ENCODE measurements around the gene TSPO2.
"Not testable (repeated sequence)": the region's sequence is repeated elsewhere in the genome, so short reads cannot be mapped to it uniquely, and the experiment has no call there.

Gene TSPO2

DNA sequence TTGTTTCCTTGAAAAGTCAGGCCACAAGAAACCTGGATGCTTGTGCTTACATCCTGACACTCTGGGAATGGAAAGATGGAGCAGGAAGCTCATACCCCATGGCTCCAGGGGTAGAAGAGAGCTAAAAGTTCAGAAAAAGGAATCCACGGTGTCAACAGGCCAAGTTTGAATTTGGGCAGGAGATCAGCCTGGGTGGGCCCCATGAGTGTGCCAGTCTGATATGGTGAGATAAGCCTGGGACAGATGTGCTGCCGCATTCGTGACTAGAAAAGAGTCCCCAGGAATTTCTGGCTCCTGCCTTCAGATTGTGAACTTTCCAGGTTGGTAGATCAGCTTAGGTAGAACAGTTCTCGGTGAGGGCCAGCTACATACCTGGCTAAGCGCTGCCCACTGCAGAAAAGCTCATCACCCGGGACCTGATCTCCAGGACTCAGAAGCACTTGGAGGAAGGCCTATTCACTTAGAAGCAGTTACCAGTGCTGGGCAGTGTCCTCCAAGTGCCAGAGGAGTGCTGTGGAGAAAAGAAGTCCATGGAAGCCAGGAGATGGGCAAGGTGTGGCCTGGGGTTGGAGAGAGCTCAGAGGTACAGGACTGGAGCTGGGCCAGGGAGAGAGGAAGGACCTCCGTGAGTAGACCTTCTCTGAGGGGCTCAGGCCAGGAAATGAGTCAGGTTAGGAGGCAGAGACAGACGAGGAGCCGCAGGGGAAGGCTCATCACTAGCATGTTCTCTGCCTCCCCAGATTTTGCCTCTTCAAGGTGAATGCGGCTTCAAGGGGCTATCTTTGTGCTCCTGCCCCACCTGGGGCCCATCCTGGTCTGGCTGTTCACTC is at the start of gene TSPO2:
TSS of gene TSPO2 (plus strand) at position 242 of the 830 bp plus-strand sequence. CDS start at position 761, 519 bp downstream.
- peaks cover 18% of the 10 kb centered on the region for H3K4me1 ChIP-seq (ENCODE audit: control insufficient read depth, insufficient read depth, low read length)
- H3K27ac ChIP-seq (ENCODE audit: low read depth, low read length) = no peak within 1 kb of the TSS

GRCh38 chr6:40992746-40993145 is 49.5 kb upstream of the TSPO2 start:
- Histone ChIP-seq H3K4me1 (ENCODE audit: control insufficient read depth, insufficient read depth, low read length) (peaks cover 24% of the 10 kb centered on the region), H3K27ac (ENCODE audit: low read depth, low read length) (no peak overlapping the region), H3K9ac (ENCODE audit: low read length) (no peak overlapping the region), H3K4me3 (ENCODE audit: low read depth, low read length) (no peak overlapping the region), H3K36me3 (ENCODE audit: control insufficient read depth, insufficient read depth, low read length) (no peaks in the 10 kb centered on the region), H3K9me3 (ENCODE audit: control insufficient read depth, insufficient read depth, low read depth, low read length) (no peaks in the 10 kb centered on the region), H3K27me3 (ENCODE audit: control insufficient read depth, insufficient read depth, low read length) (no peaks in the 10 kb centered on the region)

More for the DNA sequence above, at the start of gene TSPO2:
- Histone ChIP-seq H3K9me3 (ENCODE audit: control insufficient read depth, insufficient read depth, low read depth, low read length) (no peaks in the 10 kb centered on the region), H3K4me3 (ENCODE audit: low read depth, low read length) (no peak within 1 kb of the TSS), H3K36me3 (ENCODE audit: control insufficient read depth, insufficient read depth, low read length) (no peaks in the 10 kb centered on the region), H3K27me3 (ENCODE audit: control insufficient read depth, insufficient read depth, low read length) (no peaks in the 10 kb centered on the region), H3K9ac (ENCODE audit: low read length) (no peak within 1 kb of the TSS)

DNA sequence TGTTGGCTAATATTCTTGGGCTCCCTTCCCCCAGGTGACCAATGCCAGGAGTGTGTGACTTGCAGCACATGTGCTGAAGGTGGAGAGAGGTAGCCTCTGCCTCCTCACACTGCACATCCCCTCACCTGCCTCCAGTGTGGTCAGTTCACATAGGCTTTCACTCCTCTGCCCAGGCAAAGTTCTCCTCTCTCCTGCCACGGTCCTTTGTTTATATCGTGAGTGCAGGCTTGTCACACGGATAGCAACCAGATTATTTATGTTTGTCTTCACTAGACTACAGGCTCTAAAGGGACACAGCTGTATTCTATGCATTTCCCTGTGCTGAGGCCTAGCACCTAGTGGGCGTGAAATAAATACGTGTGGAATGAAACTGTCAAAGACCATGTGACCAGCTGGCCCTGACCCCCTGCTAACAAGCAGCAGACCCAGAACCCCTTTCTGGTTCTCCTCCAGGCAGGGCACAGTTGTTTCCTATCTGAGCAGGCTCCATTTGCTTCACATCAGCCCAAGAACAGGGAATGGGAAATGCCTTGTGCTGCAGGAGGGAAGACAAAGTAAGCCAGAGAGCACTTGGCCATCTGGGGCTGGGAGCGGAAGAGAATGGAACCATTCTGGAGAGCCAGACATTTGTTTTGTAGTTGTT is 45.6 kb upstream of the TSPO2 start:
- H3K4me1 ChIP-seq (ENCODE audit: control insufficient read depth, insufficient read depth, low read length) = peaks cover 52% of the 10 kb centered on the region
- H3K36me3 ChIP-seq (ENCODE audit: control insufficient read depth, insufficient read depth, low read length) = no peaks in the 10 kb centered on the region
- no peaks in the 10 kb centered on the region for H3K9me3 ChIP-seq (ENCODE audit: control insufficient read depth, insufficient read depth, low read depth, low read length)
- H3K9ac ChIP-seq (ENCODE audit: low read length) = peak overlapping the region; percentile 91
- peak overlapping the region; percentile 99 for H3K27ac ChIP-seq (ENCODE audit: low read depth, low read length)
- peak overlapping the region; percentile 34 for H3K4me3 ChIP-seq (ENCODE audit: low read depth, low read length)
- H3K27me3 ChIP-seq (ENCODE audit: control insufficient read depth, insufficient read depth, low read length) = no peaks in the 10 kb centered on the region

GRCh38 chr6:40997234-40997957 is 44.9 kb upstream of the TSPO2 start:
- Histone ChIP-seq H3K4me3 (ENCODE audit: low read depth, low read length) (peak overlapping the region; percentile 34), H3K36me3 (ENCODE audit: control insufficient read depth, insufficient read depth, low read length) (no peaks in the 10 kb centered on the region), H3K9me3 (ENCODE audit: control insufficient read depth, insufficient read depth, low read depth, low read length) (no peaks in the 10 kb centered on the region), H3K9ac (ENCODE audit: low read length) (peak overlapping the region; percentile 91), H3K4me1 (ENCODE audit: control insufficient read depth, insufficient read depth, low read length) (peaks cover 53% of the 10 kb centered on the region), H3K27ac (ENCODE audit: low read depth, low read length) (peak overlapping the region; percentile 99), H3K27me3 (ENCODE audit: control insufficient read depth, insufficient read depth, low read length) (no peaks in the 10 kb centered on the region)

GRCh38 chr6:40998661-40999060 is 43.6 kb upstream of the TSPO2 start:
- Histone ChIP-seq H3K9ac (ENCODE audit: low read length) (no peak overlapping the region), H3K9me3 (ENCODE audit: control insufficient read depth, insufficient read depth, low read depth, low read length) (no peaks in the 10 kb centered on the region), H3K27ac (ENCODE audit: low read depth, low read length) (peak overlapping the region; percentile 99; the same call in 1 of the 2 replicates), H3K27me3 (ENCODE audit: control insufficient read depth, insufficient read depth, low read length) (no peaks in the 10 kb centered on the region), H3K4me1 (ENCODE audit: control insufficient read depth, insufficient read depth, low read length) (peaks cover 56% of the 10 kb centered on the region), H3K4me3 (ENCODE audit: low read depth, low read length) (no peak overlapping the region), H3K36me3 (ENCODE audit: control insufficient read depth, insufficient read depth, low read length) (no peaks in the 10 kb centered on the region)

GRCh38 chr6:40999569-40999968 is 42.7 kb upstream of the TSPO2 start:
- no peak overlapping the region for H3K27ac ChIP-seq (ENCODE audit: low read depth, low read length)
- H3K9me3 ChIP-seq (ENCODE audit: control insufficient read depth, insufficient read depth, low read depth, low read length) = no peaks in the 10 kb centered on the region
- H3K27me3 ChIP-seq (ENCODE audit: control insufficient read depth, insufficient read depth, low read length) = no peaks in the 10 kb centered on the region
- H3K4me1 ChIP-seq (ENCODE audit: control insufficient read depth, insufficient read depth, low read length) = peaks cover 56% of the 10 kb centered on the region
- no peak overlapping the region for H3K4me3 ChIP-seq (ENCODE audit: low read depth, low read length)
- no peaks in the 10 kb centered on the region for H3K36me3 ChIP-seq (ENCODE audit: control insufficient read depth, insufficient read depth, low read length)
- no peak overlapping the region for H3K9ac ChIP-seq (ENCODE audit: low read length)

GRCh38 chr6:41000248-41000647 is 42.0 kb upstream of the TSPO2 start:
- Histone ChIP-seq H3K9ac (ENCODE audit: low read length) (no peak overlapping the region), H3K4me1 (ENCODE audit: control insufficient read depth, insufficient read depth, low read length) (peaks cover 53% of the 10 kb centered on the region), H3K27ac (ENCODE audit: low read depth, low read length) (no peak overlapping the region), H3K36me3 (ENCODE audit: control insufficient read depth, insufficient read depth, low read length) (no peaks in the 10 kb centered on the region), H3K27me3 (ENCODE audit: control insufficient read depth, insufficient read depth, low read length) (no peaks in the 10 kb centered on the region), H3K4me3 (ENCODE audit: low read depth, low read length) (no peak overlapping the region), H3K9me3 (ENCODE audit: control insufficient read depth, insufficient read depth, low read depth, low read length) (no peaks in the 10 kb centered on the region)

DNA sequence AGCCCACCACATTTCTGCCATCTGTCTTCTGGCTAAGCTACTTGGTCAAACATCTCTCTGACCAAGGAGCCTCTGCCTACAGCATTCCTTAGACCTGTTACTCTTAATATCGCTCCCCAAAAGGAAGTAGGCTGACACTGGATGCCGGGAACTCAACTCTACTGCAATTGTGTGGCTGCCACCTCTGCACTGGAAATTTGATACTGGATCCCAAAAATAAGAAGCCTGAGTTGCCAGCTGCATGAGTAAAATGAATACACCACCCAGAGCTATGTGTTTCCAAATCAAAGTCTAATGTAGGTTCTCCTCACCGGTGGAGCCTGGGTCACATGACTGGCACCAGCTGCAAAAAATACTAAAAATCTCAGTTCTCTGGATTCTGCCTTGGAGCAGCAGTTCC is 40.1 kb upstream of the TSPO2 start:
- Histone ChIP-seq H3K9me3 (ENCODE audit: control insufficient read depth, insufficient read depth, low read depth, low read length) (no peaks in the 10 kb centered on the region), H3K4me1 (ENCODE audit: control insufficient read depth, insufficient read depth, low read length) (peaks cover 35% of the 10 kb centered on the region), H3K36me3 (ENCODE audit: control insufficient read depth, insufficient read depth, low read length) (no peaks in the 10 kb centered on the region), H3K27ac (ENCODE audit: low read depth, low read length) (no peak overlapping the region), H3K27me3 (ENCODE audit: control insufficient read depth, insufficient read depth, low read length) (no peaks in the 10 kb centered on the region), H3K4me3 (ENCODE audit: low read depth, low read length) (no peak overlapping the region), H3K9ac (ENCODE audit: low read length) (no peak overlapping the region)

DNA sequence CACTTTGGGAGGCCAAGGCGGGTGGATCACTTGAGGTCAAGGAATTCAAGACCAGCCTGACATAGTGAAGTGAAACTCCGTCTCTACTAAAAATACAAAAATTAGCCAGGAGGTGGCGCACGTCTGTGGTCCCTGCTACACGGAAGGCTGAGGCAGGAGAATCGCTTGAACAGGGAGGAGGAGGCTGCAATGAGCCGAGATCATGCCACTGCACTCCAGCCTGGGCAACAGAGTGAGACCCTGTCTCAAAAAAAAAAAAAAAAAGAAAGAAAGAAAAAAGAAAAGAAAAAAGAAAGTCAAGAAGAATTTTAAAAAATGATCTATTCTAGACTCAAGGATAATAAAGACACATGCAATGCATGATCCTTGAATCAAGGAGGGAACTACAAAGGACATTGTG is 36.0 kb upstream of the TSPO2 start:
- not testable (repeated sequence) for H3K27me3 ChIP-seq (ENCODE audit: control insufficient read depth, insufficient read depth, low read length); H3K9ac ChIP-seq (ENCODE audit: low read length); H3K4me1 ChIP-seq (ENCODE audit: control insufficient read depth, insufficient read depth, low read length); H3K27ac ChIP-seq (ENCODE audit: low read depth, low read length); H3K4me3 ChIP-seq (ENCODE audit: low read depth, low read length); H3K9me3 ChIP-seq (ENCODE audit: control insufficient read depth, insufficient read depth, low read depth, low read length); H3K36me3 ChIP-seq (ENCODE audit: control insufficient read depth, insufficient read depth, low read length)

- not testable (repeated sequence) for H3K36me3 ChIP-seq (ENCODE audit: control insufficient read depth, insufficient read depth, low read length); H3K27me3 ChIP-seq (ENCODE audit: control insufficient read depth, insufficient read depth, low read length); H3K4me1 ChIP-seq (ENCODE audit: control insufficient read depth, insufficient read depth, low read length); H3K9ac ChIP-seq (ENCODE audit: low read length); H3K27ac ChIP-seq (ENCODE audit: low read depth, low read length); H3K9me3 ChIP-seq (ENCODE audit: control insufficient read depth, insufficient read depth, low read depth, low read length); H3K4me3 ChIP-seq (ENCODE audit: low read depth, low read length)
These were observed 35.3 kb upstream of the TSPO2 start for GRCh38 chr6:41006980-41007379.

DNA sequence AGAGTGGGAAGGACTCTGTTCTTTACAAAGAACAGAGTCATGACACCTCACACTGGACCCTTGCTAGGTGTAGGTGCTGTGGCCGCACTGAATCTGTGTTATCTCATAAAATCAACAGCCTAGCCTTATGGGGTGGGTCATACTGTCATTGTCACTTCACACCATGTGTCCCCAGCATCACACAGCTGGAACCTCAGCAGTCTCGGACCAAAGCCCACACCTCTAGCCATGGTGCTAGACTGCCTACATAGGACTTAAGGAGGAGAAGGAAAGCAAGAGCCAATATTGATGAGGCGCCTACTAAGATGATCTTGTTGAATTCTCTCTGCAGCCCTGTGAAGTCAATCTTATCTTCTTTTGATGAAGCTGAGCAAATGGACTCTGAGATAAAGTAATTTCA is 34.3 kb upstream of the TSPO2 start:
- no peak overlapping the region for H3K27ac ChIP-seq (ENCODE audit: low read depth, low read length)
- H3K36me3 ChIP-seq (ENCODE audit: control insufficient read depth, insufficient read depth, low read length) = no peaks in the 10 kb centered on the region
- H3K9me3 ChIP-seq (ENCODE audit: control insufficient read depth, insufficient read depth, low read depth, low read length) = no peaks in the 10 kb centered on the region
- H3K27me3 ChIP-seq (ENCODE audit: control insufficient read depth, insufficient read depth, low read length) = no peaks in the 10 kb centered on the region
- H3K4me3 ChIP-seq (ENCODE audit: low read depth, low read length) = no peak overlapping the region
- H3K9ac ChIP-seq (ENCODE audit: low read length) = no peak overlapping the region
- H3K4me1 ChIP-seq (ENCODE audit: control insufficient read depth, insufficient read depth, low read length) = no peaks in the 10 kb centered on the region

Measured in HUES6 (cell line).